ENCODE measurements around the gene SLC45A1. TPM values are rescaled to one million over a fixed set of nuclear protein-coding genes. Genes with fewer than 3 reads are reported as not detected.

SLC45A1 gene
- polyA plus RNA-seq, 3 donors = 0.21 TPM; not detected in 2

DNA sequence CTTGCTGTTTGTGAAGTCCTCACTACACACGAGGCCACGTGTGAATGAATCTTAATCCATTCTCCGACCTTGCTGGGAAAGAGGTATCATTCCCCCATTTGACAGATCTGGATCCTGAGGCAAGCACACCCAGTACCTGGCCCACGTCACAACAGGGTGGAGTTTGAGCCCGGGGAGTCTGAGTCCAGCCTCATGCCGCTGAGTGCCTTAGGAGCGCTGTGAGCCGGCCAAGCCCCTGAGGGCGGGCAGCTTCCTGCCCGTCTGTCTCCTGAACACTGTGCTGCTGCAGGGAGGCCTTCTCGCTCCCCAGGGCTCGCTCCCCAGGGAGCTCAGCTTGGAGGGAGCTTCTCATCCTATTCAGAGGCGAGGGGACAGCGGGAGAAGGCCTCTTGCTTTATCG lies 29.7 kb downstream of the SLC45A1 start:
- Mint-ChIP-seq H3K27ac (no peak overlapping the region), H3K9me3 (peaks cover 0 to 2% (median 0%) of the 10 kb centered on the region in 7 donors), H3K4me3 (no peak overlapping the region), H3K27me3 (ENCODE audit: low read depth in 3 of 3) (peaks cover 3 to 7% (median 4%) of the 10 kb centered on the region in 3 donors), H3K4me1 (peaks cover 2% of the 10 kb centered on the region), H3K36me3 (peaks cover 2 to 5% of the 10 kb centered on the region in 2 donors)
- Histone ChIP-seq H3K36me3 (replicated peaks in 1 of 2; ENCODE audit: control insufficient read depth in 1 of 2, insufficient read depth in 2 of 2, low read length in 2 of 2) (peaks cover 0 to 5% of the 10 kb centered on the region in 2 donors), H3K4me3 (replicated peaks in 1 of 3; ENCODE audit: low read depth in 2 of 3, low read length in 3 of 3) (no peak overlapping the region), H2AFZ (ENCODE audit: insufficient read depth, low read depth, low read length, poor library complexity, severe bottlenecking) (no peak overlapping the region), H3K4me1 (ENCODE audit: control insufficient read depth in 1 of 2, insufficient read depth in 2 of 2, low read length in 2 of 2) (no peaks in the 10 kb centered on the region), H3K27ac (ENCODE audit: low read depth in 1 of 2, low read length in 2 of 2) (no peak overlapping the region), H3K27me3 (ENCODE audit: control insufficient read depth in 2 of 2, insufficient read depth in 2 of 2, low read length in 2 of 2) (no peaks in the 10 kb centered on the region), H3K9me3 (replicated peaks in 1 of 2; ENCODE audit: control insufficient read depth in 1 of 2, insufficient read depth in 1 of 2, low read length in 2 of 2) (no peaks in the 10 kb centered on the region), H3K9ac (ENCODE audit: insufficient read depth, low read length, poor library complexity, severe bottlenecking) (no peak overlapping the region), H3K4me2 (replicated peaks; ENCODE audit: extremely low read depth, low read length, poor library complexity, severe bottlenecking) (no peak overlapping the region), H4K20me1 (ENCODE audit: insufficient read depth, low read length) (peaks cover 21% of the 10 kb centered on the region), H3K79me2 (ENCODE audit: insufficient read depth, low read length) (no peaks in the 10 kb centered on the region)
- no peak for DNase-seq
- no peak for TF ChIP-seq CTCF (IDR thresholded peaks at IDR 0.05)
- intact Hi-C loops (cut with micrococcal nuclease) = loop anchor here (2.0 to 5.0 kb wide), 5 partner anchors 317 to 681 kb away; no protein-coding TSS in a partner anchor
- WGBS (ENCODE audit: insufficient coverage) = 88% methylated on average over 15 of the region's 15 CpGs

- Mint-ChIP-seq H3K4me1 (peaks cover 2% of the 10 kb centered on the region), H3K27ac (no peak overlapping the region), H3K9me3 (peaks cover 0 to under 1% (median 0%) of the 10 kb centered on the region in 7 donors), H3K36me3 (peaks cover 8 to 11% of the 10 kb centered on the region in 2 donors), H3K4me3 (no peak overlapping the region), H3K27me3 (ENCODE audit: low read depth in 3 of 3) (peaks cover 2 to 7% (median 4%) of the 10 kb centered on the region in 3 donors)
- H3K9me3 ChIP-seq (replicated peaks in 1 of 2; ENCODE audit: control insufficient read depth in 1 of 2, insufficient read depth in 1 of 2, low read length in 2 of 2) = no peaks in the 10 kb centered on the region
- H3K27me3 ChIP-seq (ENCODE audit: control insufficient read depth in 2 of 2, insufficient read depth in 2 of 2, low read length in 2 of 2) = no peaks in the 10 kb centered on the region
- intact Hi-C loops (cut with micrococcal nuclease) = loop anchor here (2.0 to 5.0 kb wide), 5 partner anchors 317 to 681 kb away; no protein-coding TSS in a partner anchor
- H4K20me1 ChIP-seq (ENCODE audit: insufficient read depth, low read length) = peaks cover 25% of the 10 kb centered on the region
- no peak for TF ChIP-seq CTCF (IDR thresholded peaks at IDR 0.05)
- DNase-seq = no peak
- H3K36me3 ChIP-seq (replicated peaks in 1 of 2; ENCODE audit: control insufficient read depth in 1 of 2, insufficient read depth in 2 of 2, low read length in 2 of 2) = peaks cover 0 to 11% of the 10 kb centered on the region in 2 donors
- H3K79me2 ChIP-seq (ENCODE audit: insufficient read depth, low read length) = no peaks in the 10 kb centered on the region
- 88% methylated on average over 18 of the region's 21 CpGs for WGBS (ENCODE audit: insufficient coverage)
- no peaks in the 10 kb centered on the region for H3K4me1 ChIP-seq (ENCODE audit: control insufficient read depth in 1 of 2, insufficient read depth in 2 of 2, low read length in 2 of 2)
- no peak overlapping the region for H3K9ac ChIP-seq (ENCODE audit: insufficient read depth, low read length, poor library complexity, severe bottlenecking)
- no peak overlapping the region for H2AFZ ChIP-seq (ENCODE audit: insufficient read depth, low read depth, low read length, poor library complexity, severe bottlenecking)
- H3K4me2 ChIP-seq (replicated peaks; ENCODE audit: extremely low read depth, low read length, poor library complexity, severe bottlenecking) = no peak overlapping the region
- no peak overlapping the region for H3K27ac ChIP-seq (ENCODE audit: low read depth in 1 of 2, low read length in 2 of 2)
- H3K4me3 ChIP-seq (replicated peaks in 1 of 3; ENCODE audit: low read depth in 2 of 3, low read length in 3 of 3) = no peak overlapping the region
Measured at GRCh38 chr1:8348047-8348776, 30.3 kb downstream of the SLC45A1 start.
